ENCODE measurements around the gene EVA1A. TPM values are rescaled to one million over a fixed set of nuclear protein-coding genes. Genes with fewer than 3 reads are reported as not detected.

The EVA1A gene
- total RNA-seq, 2 donors from 2014 or later = 1.2 to 1.8 TPM

- Mint-ChIP-seq H3K27me3 (ENCODE audit: insufficient read depth) (peaks cover 12% of the 10 kb centered on the region), H3K9me3 (no peaks in the 10 kb centered on the region), H3K27ac (no peak overlapping the region), H3K36me3 (ENCODE audit: low read depth) (no peaks in the 10 kb centered on the region), H3K4me3 (no peak overlapping the region), H3K4me1 (peaks cover 7% of the 10 kb centered on the region)
- Histone ChIP-seq H3K4me3 (ENCODE audit: low read length) (no peak overlapping the region), H3K27ac (ENCODE audit: low read depth, low read length) (no peak overlapping the region), H3K27me3 (ENCODE audit: control insufficient read depth, insufficient read depth, low read length, poor library complexity, severe bottlenecking) (peaks cover 5% of the 10 kb centered on the region), H3K36me3 (ENCODE audit: control insufficient read depth, insufficient read depth, low read length) (no peaks in the 10 kb centered on the region), H3K9ac (ENCODE audit: extremely low read depth, low read length, poor library complexity, severe bottlenecking) (no peak overlapping the region), H3K9me3 (ENCODE audit: control insufficient read depth, low read length) (no peaks in the 10 kb centered on the region), H3K4me1 (ENCODE audit: control insufficient read depth, insufficient read depth, low read length) (no peaks in the 10 kb centered on the region)
- TF ChIP-seq CTCF (conservative IDR thresholded peaks at IDR 0.05) = no peak
- WGBS, 2 experiments (ENCODE audit: insufficient coverage in 1 of 2, insufficient read length in 1 of 2) = 85 to 90% methylated on average over 3 to 7 of the region's 7 CpGs
- DNase-seq = no peak
Measured at GRCh38 chr2:75570948-75571729, 10.4 kb upstream of the EVA1A start.

- 91 to 100% methylated on average over 7 to 8 of the region's 8 CpGs for WGBS, 2 experiments (ENCODE audit: insufficient coverage in 1 of 2, insufficient read length in 1 of 2)
- H3K27ac Mint-ChIP-seq = no peak overlapping the region
Measured at GRCh38 chr2:75570024-75570947, 9.5 kb upstream of the EVA1A start.

More at GRCh38 chr2:75570024-75570947, 9.5 kb upstream of the EVA1A start:
- no peak for DNase-seq
- Histone ChIP-seq H3K27ac (ENCODE audit: low read depth, low read length) (no peak overlapping the region), H3K4me3 (ENCODE audit: low read length) (no peak overlapping the region), H3K9me3 (ENCODE audit: control insufficient read depth, low read length) (no peaks in the 10 kb centered on the region), H3K9ac (ENCODE audit: extremely low read depth, low read length, poor library complexity, severe bottlenecking) (no peak overlapping the region), H3K27me3 (ENCODE audit: control insufficient read depth, insufficient read depth, low read length, poor library complexity, severe bottlenecking) (peaks cover 5% of the 10 kb centered on the region), H3K4me1 (ENCODE audit: control insufficient read depth, insufficient read depth, low read length) (no peaks in the 10 kb centered on the region), H3K36me3 (ENCODE audit: control insufficient read depth, insufficient read depth, low read length) (no peaks in the 10 kb centered on the region)
- Mint-ChIP-seq H3K9me3 (no peaks in the 10 kb centered on the region), H3K27me3 (ENCODE audit: insufficient read depth) (peaks cover 12% of the 10 kb centered on the region), H3K36me3 (ENCODE audit: low read depth) (no peaks in the 10 kb centered on the region), H3K4me1 (peaks cover 8% of the 10 kb centered on the region), H3K4me3 (no peak overlapping the region)
- no peak for TF ChIP-seq CTCF (conservative IDR thresholded peaks at IDR 0.05)
